HL-60/S4 (cell line): ENCODE measurements around the gene ANKFY1.

Experiments used
- in situ Hi-C: fragments of 300-500 bp; cut with MboI; formaldehyde crosslinking; loops from 2 replicates; pipeline ENCODE4 v1.14.3; 2022; ENCODE audit warnings: low sequenced_read_pairs

ANKFY1 gene

GRCh38 chr17:4186357-4186881, 77.4 kb downstream of the ANKFY1 start:
- in situ Hi-C loops: no loop called here

DNA sequence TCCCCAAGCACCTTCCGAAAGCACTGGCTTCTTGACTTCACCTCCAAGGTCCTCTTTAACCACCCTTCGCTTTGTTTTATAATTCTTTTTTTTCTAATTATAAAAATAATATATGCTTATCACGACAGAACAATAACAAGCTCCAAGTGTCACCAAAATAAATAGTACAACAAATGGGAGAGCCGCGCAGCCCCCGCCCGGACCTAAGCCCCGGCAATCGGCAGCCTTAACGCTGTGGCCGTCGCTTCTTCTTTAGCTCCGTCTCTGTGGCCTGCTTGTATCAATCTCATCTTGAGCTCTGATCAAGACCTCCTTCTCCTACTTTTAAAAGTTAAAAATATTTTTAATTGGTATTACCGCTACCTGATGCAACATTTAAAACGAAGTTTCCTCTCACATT, 78.1 kb downstream of the ANKFY1 start:
- in situ Hi-C loops: no loop called here

GRCh38 chr17:4184811-4185210, 79.0 kb downstream of the ANKFY1 start:
- in situ Hi-C loops: no loop called here

DNA sequence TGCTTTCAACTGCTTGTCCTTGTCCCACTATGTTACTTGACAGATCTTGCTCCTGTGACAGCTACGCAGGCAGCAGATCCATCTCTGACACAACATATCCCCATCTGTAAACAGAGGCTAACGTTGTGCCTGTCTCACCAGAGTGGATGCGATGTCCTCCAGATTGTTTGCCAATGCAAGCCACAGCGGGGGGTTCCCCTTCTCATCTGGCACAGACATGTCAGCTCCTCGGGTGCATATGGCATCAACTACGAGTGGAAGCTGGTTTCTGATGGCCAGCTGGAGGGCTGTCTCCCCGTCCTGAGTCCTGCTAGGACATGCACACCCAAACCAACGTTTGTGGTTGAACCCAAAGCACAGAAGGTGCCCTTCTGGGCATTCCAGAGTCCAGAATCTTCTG, 81.7 kb downstream of the ANKFY1 start:
- in situ Hi-C loops: no loop called here

GRCh38 chr17:4180791-4181190, 83.0 kb downstream of the ANKFY1 start:
- in situ Hi-C loops: no loop called here

- in situ Hi-C loops: no loop called here
Observed at GRCh38 chr17:4179071-4179470, 84.7 kb downstream of the ANKFY1 start.

- in situ Hi-C loops: no loop called here
Observed at GRCh38 chr17:4178651-4179050, 85.1 kb downstream of the ANKFY1 start.

DNA sequence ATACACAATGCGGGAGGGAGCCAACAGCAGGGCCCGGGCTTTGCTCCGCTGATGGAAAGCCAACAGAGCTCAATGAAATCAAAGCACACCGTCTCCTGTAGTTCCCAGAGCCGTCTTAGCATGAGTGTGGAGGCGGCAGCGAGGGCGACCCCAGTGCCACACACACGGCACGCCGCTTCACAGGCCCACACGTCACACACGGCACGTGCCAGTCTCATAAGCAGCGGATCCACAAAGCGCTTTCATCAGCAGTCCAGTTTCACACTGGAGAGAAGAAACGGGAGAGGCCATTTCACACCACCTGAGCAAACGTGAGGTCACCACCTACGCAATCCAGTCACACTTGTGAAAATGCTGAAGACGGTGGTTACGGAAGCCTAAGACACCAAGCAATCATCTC, 86.0 kb downstream of the ANKFY1 start:
- in situ Hi-C loops: no loop called here

DNA sequence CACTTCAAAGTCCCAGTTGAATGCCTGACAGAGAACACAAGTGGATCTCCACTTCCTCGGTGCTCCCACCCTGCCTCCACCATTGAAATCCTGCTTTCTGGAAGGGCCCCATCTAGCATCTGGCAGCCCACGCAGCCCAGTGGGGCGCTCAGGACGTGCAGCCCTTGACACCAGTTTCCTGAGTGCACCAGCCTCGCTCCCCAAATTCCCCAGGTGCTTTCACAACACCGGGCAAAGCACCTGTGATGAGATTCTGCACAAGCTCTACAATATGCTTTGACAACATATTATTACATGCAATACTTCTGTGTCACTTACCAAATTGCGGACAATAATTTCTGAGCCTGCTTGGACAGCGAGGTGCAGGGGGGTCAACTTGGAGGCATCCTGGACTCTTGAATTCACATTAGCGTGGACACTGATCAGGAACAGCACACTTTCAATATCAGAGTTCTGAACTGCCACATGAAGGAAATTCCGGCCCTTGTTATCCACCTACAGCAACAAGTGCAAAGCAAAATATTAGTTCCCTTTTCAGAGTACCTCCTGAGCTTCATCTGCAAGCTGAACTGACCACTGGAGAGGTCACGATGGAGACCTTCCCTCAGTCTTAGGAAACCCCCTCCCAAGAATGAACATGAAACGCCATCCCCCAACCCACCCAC, 86.8 kb downstream of the ANKFY1 start:
- in situ Hi-C loops: no loop called here

DNA sequence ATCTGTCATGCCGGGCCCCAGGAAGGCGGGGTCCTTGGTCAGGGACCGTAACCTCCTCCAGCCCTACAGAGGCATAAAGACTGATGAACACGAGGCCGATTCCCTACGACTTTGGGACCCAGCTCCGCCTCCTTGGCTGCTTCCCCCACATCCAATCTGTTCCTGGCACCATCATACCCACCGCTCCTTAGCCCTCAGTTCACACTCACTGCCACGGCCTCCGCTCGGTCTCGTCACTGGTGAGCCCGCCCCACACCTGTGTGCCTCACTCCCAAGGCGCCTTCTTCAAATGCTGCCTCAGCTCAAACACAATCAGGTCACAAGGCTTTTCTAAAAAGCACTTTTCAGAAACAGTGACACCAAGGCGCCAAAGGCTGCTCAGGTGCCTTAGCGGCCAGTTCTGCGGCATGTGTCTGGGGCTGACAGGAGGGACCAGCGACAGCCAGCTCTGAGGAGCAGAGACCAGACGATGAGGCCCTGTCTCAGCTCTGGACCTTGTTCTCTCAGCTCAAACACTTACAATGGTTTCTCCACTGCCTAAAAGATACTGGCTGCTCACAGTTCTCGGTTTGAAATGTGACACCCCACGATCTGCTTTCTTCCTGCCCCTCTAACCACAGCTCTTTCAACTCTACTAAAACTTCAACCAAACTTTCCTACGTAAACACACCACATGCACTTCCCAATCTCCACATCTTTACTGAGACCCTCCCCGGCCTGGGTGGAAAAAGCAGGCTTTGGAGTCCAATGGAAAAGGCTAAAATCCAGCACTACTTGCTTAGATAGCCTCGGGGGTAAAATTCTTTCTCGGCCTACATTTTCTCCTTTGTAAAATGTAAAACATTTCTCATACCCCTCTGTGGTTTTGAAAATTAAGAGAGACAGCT, 87.6 kb downstream of the ANKFY1 start:
- in situ Hi-C loops: no loop called here

DNA sequence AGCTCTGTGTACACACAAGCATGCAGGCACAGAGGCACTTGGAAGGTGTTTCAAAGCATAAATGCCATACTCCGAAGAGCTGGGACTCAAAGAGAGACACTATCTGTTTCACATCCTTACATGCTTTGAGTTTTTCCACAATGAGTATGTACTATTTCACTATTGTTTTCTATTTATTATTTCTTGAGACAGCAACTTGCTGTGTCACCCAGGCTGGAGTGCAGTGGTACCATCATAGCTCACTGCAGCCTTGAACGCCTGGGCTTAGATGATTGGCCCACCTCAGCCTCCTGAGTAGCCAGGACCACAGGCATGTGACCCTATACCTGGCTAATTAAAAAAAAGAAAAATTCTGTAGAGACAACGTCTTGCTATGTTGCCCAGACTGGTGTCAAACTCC, 89.2 kb downstream of the ANKFY1 start:
- in situ Hi-C loops: no loop called here

GRCh38 chr17:4173781-4174180, 90.0 kb downstream of the ANKFY1 start:
- in situ Hi-C loops: no loop called here

DNA sequence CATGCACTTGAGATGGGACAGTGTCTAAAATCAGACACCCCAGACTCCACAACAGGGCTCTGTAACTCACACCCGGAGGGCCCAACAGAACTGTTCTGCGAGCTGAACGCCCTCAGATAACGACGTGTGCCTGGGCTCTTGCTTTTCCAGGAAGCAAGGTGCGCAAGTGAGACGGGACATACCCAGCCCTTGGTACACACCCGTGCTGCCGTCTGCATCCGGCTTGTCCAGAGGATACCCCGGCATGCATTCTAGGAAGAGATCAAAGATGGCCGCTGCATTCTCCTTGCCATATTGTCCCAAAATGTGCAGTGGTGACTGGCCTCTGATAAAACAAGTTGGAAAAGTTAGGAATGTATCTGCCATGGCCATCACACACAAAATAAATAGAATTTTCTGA, 91.4 kb downstream of the ANKFY1 start:
- in situ Hi-C loops: no loop called here

DNA sequence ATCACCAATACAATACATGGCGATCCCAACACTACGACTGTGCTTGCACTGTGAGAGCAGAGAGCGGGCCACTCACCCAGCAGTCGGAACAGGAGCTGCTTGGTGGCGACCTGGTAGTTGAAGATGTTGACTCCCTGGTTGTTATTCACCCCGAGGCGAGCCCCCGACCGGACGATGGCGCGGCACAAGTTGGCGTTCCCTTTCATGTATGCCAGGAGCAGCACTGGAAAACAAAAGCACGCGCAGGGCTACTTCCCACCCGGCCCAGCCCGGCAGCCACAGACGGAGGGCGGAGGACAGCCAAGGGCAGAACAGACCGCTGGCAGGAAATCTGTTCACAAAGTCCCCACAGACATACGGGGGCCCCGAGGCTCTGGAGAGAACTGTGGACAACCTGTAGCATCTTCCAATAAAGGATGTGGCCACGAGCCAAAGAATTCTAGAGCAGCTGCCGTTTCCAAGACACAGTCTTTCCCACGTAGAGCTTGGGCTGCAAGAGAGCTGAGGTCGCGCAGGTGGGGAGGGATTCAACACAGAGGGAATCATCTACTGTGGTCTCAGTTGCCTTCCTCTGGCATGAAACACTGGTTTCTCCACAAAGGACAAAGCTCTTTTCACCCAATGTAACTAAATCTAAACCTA, 93.0 kb downstream of the ANKFY1 start:
- in situ Hi-C loops: no loop called here

DNA sequence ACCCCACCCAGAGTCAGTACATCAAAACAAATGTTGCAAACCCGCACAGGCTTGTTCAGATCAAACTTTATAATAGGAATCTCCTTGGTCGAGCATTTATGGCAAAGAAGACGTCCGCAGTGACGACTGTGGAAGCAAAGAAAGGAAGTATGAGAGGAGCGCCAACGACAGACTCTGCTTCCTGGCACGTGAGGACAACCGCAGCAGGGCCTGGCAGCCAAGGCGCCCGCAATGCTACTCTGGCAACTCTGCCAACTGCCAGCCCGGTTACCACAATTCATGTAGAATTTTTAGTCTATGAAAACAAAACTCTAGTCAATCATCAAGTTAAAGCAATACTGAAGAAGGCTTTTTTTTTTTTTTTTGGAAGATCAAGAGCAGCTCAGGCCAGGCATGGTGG, 96.0 kb downstream of the ANKFY1 start:
- in situ Hi-C loops: no loop called here

- in situ Hi-C loops: no loop called here
Observed at GRCh38 chr17:4166419-4166818, 97.4 kb downstream of the ANKFY1 start.

- in situ Hi-C loops: no loop called here
Observed at GRCh38 chr17:4165301-4166010, 98.3 kb downstream of the ANKFY1 start.

- in situ Hi-C loops: no loop called here
Observed at GRCh38 chr17:4163951-4164350, 99.8 kb downstream of the ANKFY1 start.

GRCh38 chr17:4162775-4163466, 100.9 kb downstream of the ANKFY1 start:
- in situ Hi-C loops: no loop called here

DNA sequence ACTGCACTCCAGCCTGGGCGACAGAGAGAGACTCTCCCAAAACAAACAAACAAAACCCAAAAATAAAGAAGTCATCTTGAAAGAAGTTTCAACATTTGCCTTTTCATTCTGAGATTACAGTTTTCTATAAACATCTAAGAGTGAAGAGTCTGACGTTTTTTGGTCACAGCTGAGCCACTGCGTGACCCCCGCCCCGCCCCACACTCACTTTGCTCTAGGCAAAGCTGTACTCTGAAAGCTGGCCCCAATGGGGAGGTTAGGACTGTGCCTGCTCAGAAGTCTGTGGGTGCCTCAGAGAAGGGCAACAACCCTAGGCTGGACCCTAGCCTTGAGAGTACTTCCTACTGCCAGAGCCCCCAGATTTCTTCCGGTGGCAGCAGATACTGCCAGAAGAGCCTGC, 101.5 kb downstream of the ANKFY1 start:
- in situ Hi-C loops: no loop called here

- in situ Hi-C loops: no loop called here
Observed at GRCh38 chr17:4161967-4162305, 101.8 kb downstream of the ANKFY1 start.
